Adrenal gland (tissue), 5 donors: ENCODE measurements around the gene LMNTD2.

Source experiments
- CTCF ChIP-seq, 6 experiments: fragments of 450-650 bp in 4 of 6; fragments of 200-600 bp in 2 of 6; sonication (generic) in 1 of 6; IDR thresholded peaks; 1 replicate in 5 of 6; 2 replicates in 1 of 6; pipeline versions ENCODE4 v1.5.1 to v1.8.0; 2016 to 2021; ENCODE audit warnings: antibody characterized with exemption in 6 of 6, mild to moderate bottlenecking in 2 of 6, moderate library complexity in 1 of 6
- POLR2A ChIP-seq, 2 donors: fragments of 450-650 bp; IDR thresholded peaks; one replicate each; pipeline ENCODE4 v1.6.1; 2017; ENCODE audit warnings: antibody characterized with exemption in 2 of 2, mild to moderate bottlenecking in 2 of 2, moderate library complexity in 1 of 2
- donor health status: DM: no; HTN: no; CAD: no.

GRCh38 chr11:595400-595799 is 34.9 kb upstream of the LMNTD2 start:
- TF ChIP-seq CTCF (IDR thresholded peaks at IDR 0.05) = no peak
- no peak for TF ChIP-seq POLR2A (IDR thresholded peaks at IDR 0.05)
